H9 (cell line): Measurements from ENCODE around the gene EXOSC2. TPM values are rescaled to one million over a fixed set of nuclear protein-coding genes. Genes with fewer than 3 reads are reported as not detected.
A peak's percentile ranks its signal among the peaks of the same experiment; 100 is the strongest.

Experiments
- DNase-seq: peaks from one replicate; pipeline ENCODE4 v3.0.0-alpha.2; 2017
- H2AFZ ChIP-seq: one replicate; pipeline ENCODE4 v1.6.1; 2013; ENCODE audit warnings: mild to moderate bottlenecking, low read length, control low read depth, moderate library complexity
- H2AK5ac ChIP-seq: 2 replicates; pipeline ENCODE4 v1.6.1; 2013; ENCODE audit warnings: low read length, control low read depth, mixed read lengths; ENCODE audit not compliant: insufficient read length
- H2BK120ac ChIP-seq: one replicate; pipeline ENCODE4 v1.6.1; 2013; ENCODE audit warnings: low read depth, mild to moderate bottlenecking, low read length, control low read depth, inconsistent platforms; ENCODE audit not compliant: poor library complexity, severe bottlenecking
- H2BK12ac ChIP-seq: 2 replicates; pipeline ENCODE4 v1.6.1; 2013; ENCODE audit warnings: low read length, control low read depth, mixed read lengths, low read depth; ENCODE audit not compliant: insufficient read length
- H2BK15ac ChIP-seq: 2 replicates; pipeline ENCODE4 v1.6.1; 2013; ENCODE audit warnings: low read depth, low read length, control low read depth
- H2BK20ac ChIP-seq: one replicate; pipeline ENCODE4 v1.6.1; 2013; ENCODE audit warnings: low read depth, mild to moderate bottlenecking, low read length, control low read depth, inconsistent platforms; ENCODE audit not compliant: poor library complexity, severe bottlenecking
- H2BK5ac ChIP-seq: 2 replicates; pipeline ENCODE4 v1.6.1; 2013; ENCODE audit warnings: low read length, control low read depth, mixed read lengths; ENCODE audit not compliant: insufficient read length
- H3K14ac ChIP-seq: 2 replicates; pipeline ENCODE4 v1.6.1; 2013; ENCODE audit warnings: low read length, control low read depth; ENCODE audit not compliant: insufficient read depth
- H3K18ac ChIP-seq: 2 replicates; pipeline ENCODE4 v1.6.1; 2013; ENCODE audit warnings: low read depth, mild to moderate bottlenecking, mixed read lengths, low read length, control low read depth; ENCODE audit not compliant: insufficient read length
- H3K23ac ChIP-seq: 2 replicates; pipeline ENCODE4 v1.6.1; 2013; ENCODE audit warnings: low read length, control low read depth, mixed read lengths, low read depth; ENCODE audit not compliant: insufficient read length
- H3K23me2 ChIP-seq: 2 replicates; pipeline ENCODE4 v1.6.1; 2013; ENCODE audit warnings: low read depth, mild to moderate bottlenecking, mixed read lengths, low read length, control low read depth; ENCODE audit not compliant: insufficient read length, poor library complexity, severe bottlenecking
- H3K27ac ChIP-seq: 2 replicates; pipeline ENCODE4 v1.5.1; 2013; ENCODE audit warnings: low read length, control low read depth, mixed read lengths, low read depth; ENCODE audit not compliant: insufficient read length
- H3K27me3 ChIP-seq: 2 replicates; pipeline ENCODE4 v1.6.1; 2013; ENCODE audit warnings: low read length, control low read depth, inconsistent platforms; ENCODE audit not compliant: insufficient read depth
- H3K4ac ChIP-seq: 2 replicates; pipeline ENCODE4 v1.6.1; 2013; ENCODE audit warnings: low read depth, mild to moderate bottlenecking, control low read depth, inconsistent platforms, low read length, moderate library complexity
- H3K4me1 ChIP-seq: 2 replicates; pipeline ENCODE4 v1.6.1; 2013; ENCODE audit warnings: low read length, control low read depth, inconsistent platforms; ENCODE audit not compliant: insufficient read depth
- H3K4me2 ChIP-seq: 2 replicates; pipeline ENCODE4 v1.6.1; 2013; ENCODE audit warnings: low read length, control low read depth, mixed read lengths; ENCODE audit not compliant: insufficient read length, insufficient read depth
- H3K56ac ChIP-seq: 2 replicates; pipeline ENCODE4 v1.6.1; 2013; ENCODE audit warnings: low read depth, mild to moderate bottlenecking, mixed read lengths, low read length, control low read depth; ENCODE audit not compliant: insufficient read length
- H3K79me1 ChIP-seq: 2 replicates; pipeline ENCODE4 v1.6.1; 2013; ENCODE audit warnings: low read depth, mild to moderate bottlenecking, moderate library complexity, low read length, control low read depth, inconsistent platforms; ENCODE audit not compliant: insufficient read depth, poor library complexity, severe bottlenecking
- H3K79me2 ChIP-seq: 2 replicates; pipeline ENCODE4 v1.6.1; 2013; ENCODE audit warnings: low read length, control low read depth, inconsistent platforms; ENCODE audit not compliant: insufficient read depth
- H3K9ac ChIP-seq: 2 replicates; pipeline ENCODE4 v1.6.1; 2013; ENCODE audit warnings: low read length, control low read depth, mixed read lengths; ENCODE audit not compliant: insufficient read length; ENCODE audit errors: extremely low read depth
- H3K9me3 ChIP-seq: one replicate; pipeline ENCODE4 v1.6.1; 2013; ENCODE audit warnings: low read depth, low read length, inconsistent platforms; ENCODE audit not compliant: control insufficient read depth
- H3T11ph ChIP-seq: one replicate; pipeline ENCODE4 v1.6.1; 2013; ENCODE audit warnings: mild to moderate bottlenecking, low read length, control low read depth, inconsistent platforms
- H4K20me1 ChIP-seq: one replicate; pipeline ENCODE4 v1.6.1; 2013; ENCODE audit not compliant: control insufficient read depth, insufficient read length, insufficient read depth
- H4K5ac ChIP-seq: 2 replicates; pipeline ENCODE4 v1.6.1; 2013; ENCODE audit warnings: low read depth, mild to moderate bottlenecking, mixed read lengths, low read length, control low read depth; ENCODE audit not compliant: insufficient read length
- H4K8ac ChIP-seq: replicated peaks from 2 replicates; pipeline ENCODE4 v1.6.1; 2013; ENCODE audit warnings: low read length, control low read depth, mixed read lengths, low read depth; ENCODE audit not compliant: insufficient read length
- H4K91ac ChIP-seq: 2 replicates; pipeline ENCODE4 v1.6.1; 2013; ENCODE audit warnings: low read depth, mild to moderate bottlenecking, moderate library complexity, mixed read lengths, low read length, control low read depth; ENCODE audit not compliant: insufficient read length
- H3K27ac Mint-ChIP-seq, 3 experiments: 2 replicates in 2 of 3; 3 replicates in 1 of 3; pipeline ENCODE4 v1.8.0; 2020 to 2021; ENCODE audit warnings: mixed read lengths in 3 of 3, mild to moderate bottlenecking in 1 of 3, moderate library complexity in 1 of 3
- H3K27me3 Mint-ChIP-seq: 2 replicates; pipeline ENCODE4 v1.8.0; 2021; ENCODE audit warnings: low read depth, mild to moderate bottlenecking, moderate library complexity, mixed read lengths
- H3K36me3 Mint-ChIP-seq, 3 experiments: 2 replicates in 2 of 3; 3 replicates in 1 of 3; pipeline ENCODE4 v1.8.0; 2020 to 2021; ENCODE audit warnings: low read depth in 3 of 3, mixed read lengths in 3 of 3; ENCODE audit not compliant: insufficient read depth in 1 of 3
- H3K4me1 Mint-ChIP-seq, 2 experiments: 2 replicates each; pipeline ENCODE4 v1.8.0; 2020; ENCODE audit warnings: mixed read lengths in 2 of 2
- H3K4me3 Mint-ChIP-seq, 2 experiments: 2 replicates in 1 of 2; 3 replicates in 1 of 2; pipeline ENCODE4 v1.8.0; 2020 to 2021; ENCODE audit warnings: mild to moderate bottlenecking in 2 of 2, mixed read lengths in 2 of 2, moderate library complexity in 1 of 2
- H3K9me3 Mint-ChIP-seq, 2 experiments: 2 replicates in 1 of 2; 3 replicates in 1 of 2; pipeline ENCODE4 v1.8.0; 2020; ENCODE audit warnings: mild to moderate bottlenecking in 2 of 2, mixed read lengths in 2 of 2, moderate library complexity in 1 of 2
- CTCF ChIP-seq: fragments of 200-600 bp; sonication (generic); conservative IDR thresholded peaks from 3 replicates; pipeline ENCODE4 v1.8.0; 2021; ENCODE audit warnings: antibody characterized with exemption, mild to moderate bottlenecking
- WGBS: extraction: QIAGEN DNeasy Blood & Tissue Kit; methylation state at CpG from one replicate; pipeline ENCODE4 v1.1.7; 2013; ENCODE audit warnings: missing lambda C conversion rate, low lambda C conversion rate, mixed read lengths; ENCODE audit not compliant: insufficient read length; ENCODE audit errors: extremely low coverage; 5-methylcytosine and 5-hydroxymethylcytosine counted together
- total RNA-seq: library from RNA; stranded (reverse); gene quantifications from 2 replicates; pipeline ENCODE4 v1.2.1, GENCODE V29; 2021

The EXOSC2 gene
- total RNA-seq, 1 experiment from 2014 or later, result 94.5 TPM

- H3K79me2 ChIP-seq, result peaks cover 1% of the 10 kb centered on the region; the same call in 1 of the 2 replicates
- H2BK15ac ChIP-seq, result no peak overlapping the region
- WGBS, result no CpG with 5 or more reads among the region's 2 CpGs
- H3K4me1 ChIP-seq, result no peaks in the 10 kb centered on the region; the same call in 1 of the 2 replicates
- Mint-ChIP-seq H3K36me3 (peaks cover 3 to 9% (median 3%) of the 10 kb centered on the region in 3 experiments; a peak in 5 of 7 replicates), H3K27ac (peak overlapping the region; percentile 2 to 74 (median 9); a peak in 4 of 7 replicates), H3K27me3 (no peaks in the 10 kb centered on the region), H3K9me3 (peaks cover 4% of the 10 kb centered on the region in 2 experiments; a peak in 4 of 5 replicates), H3K4me3 (no peak overlapping the region), H3K4me1 (peaks cover 13 to 14% of the 10 kb centered on the region in 2 experiments)
- no peak overlapping the region for H3K9ac ChIP-seq
- no peak overlapping the region for H2AK5ac ChIP-seq
- no peak overlapping the region for H2AFZ ChIP-seq
- H3K18ac ChIP-seq, result no peak overlapping the region
- H4K8ac ChIP-seq, result no peak overlapping the region
- H3K4me2 ChIP-seq, result no peak overlapping the region
- no peaks in the 10 kb centered on the region for H3K9me3 ChIP-seq
- no peak overlapping the region for H3K4ac ChIP-seq
- H3K23ac ChIP-seq, result no peak overlapping the region
- no peak for TF ChIP-seq CTCF
- no peaks in the 10 kb centered on the region for H3K27me3 ChIP-seq
- H3K23me2 ChIP-seq, result no peaks in the 10 kb centered on the region
- H3K79me1 ChIP-seq, result peaks cover 2% of the 10 kb centered on the region
- H2BK20ac ChIP-seq, result no peak overlapping the region
- H2BK120ac ChIP-seq, result no peak overlapping the region
- no peak overlapping the region for H3K56ac ChIP-seq
- no peaks in the 10 kb centered on the region for H4K20me1 ChIP-seq
- H3K27ac ChIP-seq, result no peak overlapping the region
- no peak overlapping the region for H4K91ac ChIP-seq
- H3T11ph ChIP-seq, result no peak overlapping the region
- no peak overlapping the region for H2BK12ac ChIP-seq
- DNase-seq, result no peak
- no peak overlapping the region for H2BK5ac ChIP-seq
- no peak overlapping the region for H4K5ac ChIP-seq
- H3K14ac ChIP-seq, result no peak overlapping the region
These were observed 35.6 kb downstream of the EXOSC2 start for GRCh38 chr9:130729145-130729544.
